HepG2 (cell line): ENCODE measurements around the gene CAPN14.

Experiments used
- SIN3A ChIP-seq: IDR thresholded peaks from 2 replicates; pipeline ENCODE4 v1.6.1; 2011; ENCODE audit warnings: low read depth, mild to moderate bottlenecking, control low read depth, low read length, borderline replicate concordance
- ZNF431 ChIP-seq: sonication (generic); formaldehyde crosslinking; IDR thresholded peaks from 2 replicates; pipeline ENCODE4 v1.9.0; 2022; ENCODE audit warnings: missing genetic modification reagents, low read depth, mild to moderate bottlenecking, borderline replicate concordance

- TF ChIP-seq SIN3A: no peak
- TF ChIP-seq ZNF431: no peak
These were observed 19.6 kb downstream of the CAPN14 start for GRCh38 chr2:31197669-31198068.
